Glomerular visceral epithelial cell (primary cell): Measurements from ENCODE around the gene GTF2H4.
"Not testable (repeated sequence)": the region's sequence is repeated elsewhere in the genome, so short reads cannot be mapped to it uniquely, and the experiment has no call there.

Experiments
- DNase-seq: peaks from one replicate; pipeline ENCODE4 v3.0.0-alpha.2; 2016; ENCODE audit errors: extremely low spot score

The GTF2H4 gene

DNA sequence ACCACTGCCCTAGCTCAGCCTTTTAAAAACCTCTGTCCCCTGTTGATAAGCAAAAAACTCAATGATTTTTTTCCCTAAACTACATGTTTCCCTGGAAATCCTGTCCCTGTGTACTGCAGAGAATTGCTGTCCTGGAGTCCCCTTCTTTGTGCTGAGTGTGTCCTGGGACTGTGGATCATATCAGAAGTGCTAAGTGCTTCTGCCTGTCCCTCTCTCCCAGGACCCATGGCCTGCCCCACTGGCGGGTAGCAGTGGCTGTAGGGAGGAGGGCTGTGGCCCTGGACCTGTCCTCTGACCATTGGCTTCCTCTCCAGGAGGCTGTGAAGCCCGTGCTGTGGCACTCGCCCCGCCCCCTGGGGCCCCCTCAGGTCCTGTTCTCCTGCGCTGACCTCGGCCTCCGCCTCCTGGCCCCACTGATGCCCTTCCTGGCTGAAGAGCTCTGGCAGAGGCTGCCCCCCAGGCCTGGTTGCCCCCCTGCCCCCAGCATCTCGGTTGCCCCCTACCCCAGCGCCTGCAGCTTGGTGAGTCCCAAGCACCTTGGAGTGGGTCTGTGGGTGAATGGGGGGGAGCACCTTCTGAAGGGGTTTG lies 16.1 kb downstream of the GTF2H4 start:
- DNase-seq: not testable (repeated sequence)

DNA sequence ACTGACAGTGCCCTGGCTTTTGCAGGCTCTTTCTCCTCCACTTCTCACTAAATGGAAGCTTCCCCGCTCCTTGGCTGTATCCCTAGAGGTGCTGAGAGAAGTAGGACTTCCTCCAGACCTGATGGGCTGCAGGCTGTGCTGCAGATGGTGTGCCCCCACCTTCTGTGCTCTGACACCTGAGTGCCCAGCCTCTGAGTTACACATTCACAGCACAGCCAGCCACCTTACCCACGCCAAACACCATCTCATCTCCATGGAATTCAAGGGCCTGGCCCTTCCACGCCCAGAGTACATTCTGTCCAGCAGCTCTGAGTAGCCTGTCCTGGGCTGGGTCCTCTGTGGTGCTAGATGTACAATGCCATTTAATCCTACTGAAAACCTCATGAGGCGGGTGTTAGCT lies 18.6 kb downstream of the GTF2H4 start:
- DNase-seq: peak; percentile 78

DNA sequence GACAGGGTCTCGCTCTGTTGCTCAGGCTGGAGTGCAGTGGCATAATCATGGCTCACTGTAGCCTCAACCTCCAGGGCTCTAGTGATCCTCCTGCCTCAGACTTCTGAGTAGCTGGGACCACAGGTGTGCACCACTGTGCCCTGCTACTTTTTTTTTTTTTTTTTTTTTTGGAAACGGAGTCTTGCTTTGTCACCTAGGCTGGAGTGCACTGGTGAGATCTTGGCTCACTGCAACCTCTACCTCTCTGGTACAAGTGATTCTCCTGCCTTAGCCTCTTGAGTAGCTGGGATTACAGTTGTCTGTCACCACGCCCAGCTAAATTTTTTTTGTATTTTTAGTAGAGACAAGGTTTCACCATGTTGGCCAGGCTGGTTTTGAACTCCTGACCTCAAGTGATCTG lies 19.1 kb downstream of the GTF2H4 start:
- not testable (repeated sequence) for DNase-seq

DNA sequence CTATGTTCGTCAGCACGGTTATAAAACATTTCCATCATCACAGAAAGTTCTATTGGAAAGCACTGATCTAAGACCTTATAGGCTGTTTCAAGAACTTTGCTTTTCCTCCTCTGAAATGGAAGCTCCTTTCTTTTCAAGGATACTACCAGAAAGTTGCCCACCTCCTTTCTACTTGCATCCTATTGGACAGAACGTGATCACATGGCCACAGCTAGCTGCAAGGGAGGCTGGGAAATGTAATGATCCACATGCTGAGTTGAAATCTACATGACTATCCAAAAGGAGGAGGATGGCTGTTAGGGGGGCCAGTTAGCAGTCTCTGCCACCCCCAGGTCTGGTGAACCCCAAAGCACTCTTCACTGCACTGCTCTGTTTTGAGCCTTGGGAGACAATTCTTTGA lies 20.7 kb downstream of the GTF2H4 start:
- DNase-seq: no peak

DNA sequence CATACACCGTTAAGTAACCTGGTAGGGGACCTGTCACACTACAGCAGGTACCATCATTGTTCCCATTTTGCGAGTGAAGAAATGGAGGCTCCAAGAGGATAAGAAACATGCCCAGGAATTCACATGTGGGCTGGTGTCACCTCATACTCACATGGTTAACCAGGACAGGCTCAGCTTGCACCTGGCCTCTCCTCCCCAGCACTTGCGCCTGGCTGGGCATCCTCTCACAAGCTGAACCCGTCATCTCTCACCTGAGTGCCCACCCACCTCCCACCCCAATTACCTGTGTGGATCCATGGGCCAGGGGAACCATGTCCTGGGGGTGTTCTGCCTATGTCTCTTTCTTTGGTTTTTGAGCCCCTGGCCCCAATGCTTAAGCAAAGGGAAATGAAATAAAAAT lies 22.5 kb downstream of the GTF2H4 start:
- no peak for DNase-seq

DNA sequence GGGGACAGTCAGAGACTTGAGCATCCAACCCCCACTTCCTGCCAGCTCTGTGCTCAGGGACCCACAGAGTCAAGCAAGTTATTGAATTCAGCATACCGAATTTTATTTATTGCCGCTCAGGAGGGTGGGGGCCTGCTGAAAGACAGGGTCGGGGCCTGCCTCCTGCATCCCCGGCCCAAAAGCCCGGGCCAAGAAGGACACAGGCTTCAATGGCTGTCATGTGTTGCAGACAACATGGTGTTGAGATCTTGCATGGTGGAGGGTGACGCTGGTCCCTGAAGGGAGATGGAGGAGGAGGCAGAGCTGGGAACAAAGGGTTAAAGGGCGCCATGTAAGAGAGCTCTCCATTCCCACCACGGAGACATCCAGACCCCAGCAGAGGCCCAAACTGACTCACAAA lies 23.3 kb downstream of the GTF2H4 start:
- DNase-seq: no peak

DNA sequence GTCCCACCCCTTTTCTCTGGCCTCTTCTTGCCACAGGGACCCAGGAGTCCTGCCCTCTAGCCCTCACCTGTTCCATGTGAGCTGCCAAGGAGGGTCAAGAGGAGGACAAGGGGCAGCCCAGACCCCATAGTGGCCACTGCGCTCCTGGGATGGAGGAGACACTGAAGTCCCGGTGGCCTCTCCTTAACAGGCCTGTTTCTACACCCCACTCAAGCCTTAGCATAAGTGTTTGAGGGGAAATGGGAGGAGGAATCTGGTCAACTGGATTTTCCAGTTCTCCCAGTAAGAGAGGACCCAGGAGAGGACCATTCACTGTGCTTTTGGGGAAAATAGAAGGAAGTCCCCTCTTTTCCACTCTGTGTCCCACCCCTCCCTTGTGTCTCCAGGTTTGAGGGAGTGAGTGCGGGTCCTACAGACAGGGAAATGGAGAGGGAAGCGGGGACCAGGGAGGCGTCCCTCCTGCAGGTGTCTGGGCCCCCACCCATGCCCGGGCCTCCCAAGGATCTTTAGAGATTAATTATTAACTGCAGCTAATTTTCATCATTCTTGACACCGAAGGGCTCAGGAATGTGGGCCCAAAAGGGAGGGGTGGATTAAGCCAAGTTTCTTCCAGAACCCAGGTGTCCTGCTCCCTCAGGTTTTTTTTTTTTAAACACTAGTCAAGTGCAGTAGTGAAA lies 24.1 kb downstream of the GTF2H4 start, which contains the start of gene SFTA2:
SFTA2 (minus strand) TSS at position 202 of the 677 bp plus-strand sequence; CDS start at position 128, 74 bp downstream.
- DNase-seq: peak; percentile 74

DNA sequence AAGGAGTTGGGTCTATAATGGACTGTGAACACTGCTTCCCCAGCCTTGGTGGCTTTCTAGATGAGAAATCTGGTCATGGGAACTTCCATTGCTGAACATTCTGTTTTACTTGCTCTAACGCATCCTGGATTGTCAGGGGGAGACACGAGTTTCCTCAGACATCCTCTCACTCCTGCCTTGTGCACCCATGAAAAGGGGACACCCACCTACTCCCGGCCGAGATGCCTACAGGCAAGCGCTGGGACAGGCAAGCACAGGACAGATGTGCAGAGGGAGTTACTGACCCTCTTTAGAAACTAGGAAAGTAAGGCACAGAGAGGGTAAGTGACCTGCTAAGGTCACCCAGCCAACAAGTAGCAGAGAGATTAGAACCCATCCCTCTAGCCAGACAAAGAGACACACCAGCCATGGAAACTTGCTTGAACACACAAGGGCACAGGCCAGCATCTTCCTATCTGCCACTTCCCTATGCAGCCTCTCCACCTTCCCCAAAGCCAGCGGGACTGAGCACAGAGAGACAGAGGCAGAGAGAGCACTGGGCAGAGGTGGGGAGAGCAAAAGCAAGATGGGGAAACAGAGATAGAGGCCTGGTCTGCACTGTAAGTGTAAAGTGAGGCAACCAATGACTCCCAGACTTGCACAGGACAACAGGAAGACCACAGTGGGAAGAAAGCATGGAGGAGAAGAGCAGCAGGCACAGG lies 24.8 kb downstream of the GTF2H4 start:
- DNase-seq: no peak

DNA sequence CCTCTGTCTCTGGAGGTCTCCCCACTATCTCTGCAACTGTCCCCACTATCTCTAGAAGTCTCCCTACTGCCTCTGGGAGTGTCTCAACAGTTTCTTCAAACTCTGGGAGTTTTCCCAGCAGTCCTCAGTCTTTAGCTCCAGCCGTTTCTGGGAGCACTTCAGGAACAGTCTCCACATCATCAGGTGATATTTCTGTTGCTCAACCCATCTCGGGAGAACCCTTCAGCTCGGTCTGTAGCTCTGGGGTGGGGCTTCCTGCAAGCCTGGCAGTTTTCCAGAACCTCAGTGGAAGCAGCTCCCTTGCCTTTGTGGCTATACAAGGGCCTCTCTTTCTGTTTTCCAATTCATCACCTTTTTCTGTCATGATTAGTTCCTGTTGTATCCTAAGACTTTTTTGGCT lies 27.0 kb downstream of the GTF2H4 start:
- DNase-seq: peak; percentile 44

DNA sequence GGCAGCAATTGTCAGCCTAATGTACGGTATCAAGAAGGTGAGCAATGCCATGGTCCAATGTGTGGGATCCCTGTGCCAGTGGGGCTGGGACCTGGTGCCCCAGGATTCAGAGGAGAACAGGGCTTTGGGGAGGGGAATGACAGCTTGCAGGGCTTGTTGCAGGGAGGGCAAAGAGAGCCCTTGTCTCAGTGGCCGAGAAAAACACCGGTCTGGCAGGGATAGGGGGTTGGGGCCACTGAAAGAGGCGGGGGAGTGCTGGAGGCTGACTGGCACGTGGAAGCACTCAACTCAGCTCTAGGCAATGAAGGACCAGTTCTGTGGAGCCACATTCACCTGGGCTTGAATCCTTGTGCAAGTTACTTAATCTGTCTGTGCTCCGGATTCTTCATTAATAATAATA lies 29.3 kb downstream of the GTF2H4 start:
- no peak for DNase-seq

DNA sequence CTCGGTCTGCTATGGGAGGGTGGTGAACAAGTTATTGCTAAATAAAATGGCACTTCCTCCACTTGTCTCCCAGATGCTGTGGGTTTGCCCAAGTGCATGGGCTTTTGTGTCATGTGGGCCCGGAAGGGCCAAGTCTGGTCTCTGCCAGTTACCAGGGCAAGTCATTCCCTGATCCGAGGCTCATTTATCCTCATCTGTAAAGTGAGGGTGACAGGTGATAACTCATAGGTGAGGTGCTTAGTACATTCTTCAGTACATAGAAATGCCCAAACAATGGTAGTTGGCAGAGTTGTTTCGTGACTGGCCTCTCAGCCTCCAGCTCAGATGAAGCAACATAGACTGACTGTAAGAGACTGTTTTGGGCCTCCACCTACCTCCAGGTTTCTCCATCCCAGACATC lies 30.7 kb downstream of the GTF2H4 start:
- DNase-seq: no peak

DNA sequence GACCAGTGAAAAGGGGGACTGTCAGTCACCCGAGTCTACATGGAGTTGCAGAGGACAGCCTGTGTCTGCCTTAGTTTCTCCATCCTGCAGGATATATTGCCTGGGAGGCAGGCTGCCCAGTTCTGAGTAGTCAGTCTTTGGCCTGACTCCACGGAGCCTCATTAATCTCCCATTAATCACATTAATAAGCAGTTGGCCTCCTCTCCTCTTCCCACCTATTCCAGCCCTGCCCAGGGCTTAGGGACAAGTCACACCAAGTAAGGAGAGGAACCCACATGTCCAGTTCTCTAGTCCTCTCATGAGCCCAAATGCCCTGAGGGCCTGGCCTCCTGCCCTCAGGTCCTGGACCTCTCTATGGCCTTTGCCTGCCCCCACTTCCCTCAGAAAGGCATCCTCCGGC lies 31.5 kb downstream of the GTF2H4 start:
- no peak for DNase-seq

DNA sequence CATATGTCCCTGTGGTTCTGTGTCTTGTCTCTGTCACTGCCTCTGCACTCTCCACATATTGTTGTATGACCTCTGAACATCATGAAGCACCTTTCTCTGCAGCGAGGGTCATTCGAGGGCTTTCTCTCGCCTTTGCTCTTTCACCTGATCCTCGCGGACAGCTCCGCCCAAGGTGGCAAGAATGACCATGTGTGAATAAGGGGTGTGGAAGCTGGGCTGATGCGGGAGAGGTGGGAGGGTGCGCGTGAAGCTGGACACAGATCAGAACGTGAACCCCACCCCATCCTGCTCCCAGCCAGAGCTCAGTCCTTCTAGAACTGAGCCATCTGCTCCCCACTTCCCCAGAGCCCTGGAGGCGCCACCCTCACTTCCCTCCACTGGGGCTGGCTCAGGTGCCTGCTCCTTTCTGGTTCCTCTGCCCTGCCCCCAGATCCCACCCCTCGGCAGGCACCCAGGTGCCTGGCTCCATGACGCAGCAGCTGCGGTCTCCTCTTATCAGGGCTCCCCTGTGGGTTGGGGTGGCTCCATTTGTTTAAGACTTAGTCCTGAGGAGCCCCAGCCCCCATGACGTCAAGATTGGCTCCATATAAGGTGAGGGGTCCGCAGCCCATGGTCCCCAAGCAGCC lies 32.5 kb downstream of the GTF2H4 start, which contains the start of gene MUCL3:
MUCL3 (plus strand) TSS at position 613 of the 626 bp plus-strand sequence. CDS start 27 bp downstream, outside the sequence.
- DNase-seq: no peak

DNA sequence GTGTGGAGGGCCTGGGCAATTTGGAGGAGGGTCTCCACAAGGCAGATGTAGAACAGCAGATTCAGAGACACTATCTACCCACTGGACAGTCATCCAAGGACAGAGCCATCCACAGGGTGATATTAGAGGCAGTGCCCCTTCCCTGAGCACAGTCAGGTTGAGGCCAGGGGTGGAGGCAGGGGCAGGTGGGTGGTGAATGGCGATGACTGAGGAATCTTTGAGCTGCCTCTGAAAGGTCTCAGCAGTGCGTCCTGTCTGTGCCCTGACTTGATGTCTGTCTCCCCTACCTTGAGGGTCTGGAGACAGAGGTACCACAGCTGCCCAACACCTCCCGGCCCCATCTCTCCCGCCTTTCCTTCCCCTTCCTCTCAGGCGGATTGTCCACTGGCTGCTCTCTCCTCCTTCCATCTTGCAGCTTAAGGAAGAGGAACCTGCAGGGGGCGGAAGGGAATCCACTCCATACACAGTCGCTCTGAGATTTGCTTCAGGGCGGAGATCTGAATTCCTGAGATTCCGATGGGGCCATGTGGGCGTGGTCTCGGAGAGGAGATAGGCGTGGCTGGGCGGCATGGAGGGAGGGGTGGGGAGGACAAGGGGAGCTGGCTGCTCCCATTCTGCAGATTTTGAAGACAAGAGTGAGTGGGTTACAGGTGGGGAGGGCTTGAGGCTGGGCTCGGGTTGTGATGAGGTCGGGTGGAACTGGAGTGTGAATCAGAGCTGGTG lies 34.5 kb downstream of the GTF2H4 start:
- DNase-seq: peak; percentile 87

DNA sequence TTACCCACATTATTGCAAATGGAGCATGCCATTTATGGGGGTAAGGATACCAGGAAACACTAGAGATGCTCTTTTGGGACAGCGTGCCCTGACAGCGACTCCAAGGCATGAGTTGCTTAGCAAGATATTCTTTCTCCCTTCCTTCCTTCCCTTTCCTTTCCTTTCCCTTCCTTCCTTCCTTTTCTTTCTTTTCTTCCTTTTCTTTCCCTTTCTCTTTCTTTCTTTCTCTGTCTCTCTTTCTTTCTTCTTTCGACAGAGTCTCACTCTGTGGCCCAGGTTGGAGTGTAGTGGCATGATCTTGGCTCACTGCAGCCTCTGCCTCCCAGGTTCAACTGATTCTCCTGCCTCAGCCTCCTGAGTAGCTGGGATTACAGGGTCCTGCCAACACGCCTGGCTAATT lies 36.0 kb downstream of the GTF2H4 start:
- no peak for DNase-seq

DNA sequence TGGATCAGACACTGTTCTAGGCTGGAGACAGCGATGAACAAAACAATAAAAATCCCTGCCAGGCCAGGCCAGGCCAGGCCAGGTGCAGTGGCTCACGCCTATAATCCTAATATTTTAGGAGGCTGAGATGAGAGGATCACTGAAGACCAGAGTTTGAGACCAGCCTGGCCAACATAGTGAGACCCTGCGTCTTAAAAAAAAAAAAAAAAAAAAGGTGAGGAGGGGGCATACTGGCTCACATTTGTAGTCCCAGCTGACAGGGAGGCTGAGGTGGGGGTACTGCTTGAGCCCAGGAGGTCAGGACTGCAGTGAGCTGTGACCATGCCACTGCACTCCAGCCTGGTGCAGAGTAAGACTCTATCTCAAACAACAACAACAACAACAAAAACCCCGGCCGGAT lies 37.3 kb downstream of the GTF2H4 start:
- DNase-seq: no peak

DNA sequence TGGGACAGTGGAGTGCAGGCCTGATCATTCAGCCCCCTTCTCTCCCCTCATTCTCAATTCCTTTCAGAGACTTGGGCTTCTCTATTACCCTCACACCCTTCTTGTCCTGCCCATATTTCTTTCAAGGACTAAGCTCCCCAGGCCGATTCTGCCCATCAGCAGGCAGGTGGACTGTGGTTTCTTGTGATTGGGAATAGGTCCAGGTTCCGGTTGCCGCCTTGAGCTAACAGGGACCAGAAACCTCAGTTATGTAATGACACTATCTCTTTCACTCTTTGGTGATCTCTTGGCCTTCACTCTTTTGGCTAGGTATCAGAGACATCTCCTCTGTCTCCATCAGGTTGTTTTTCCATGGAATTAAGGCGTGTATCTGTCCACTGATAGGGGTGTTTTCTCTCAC lies 39.2 kb downstream of the GTF2H4 start:
- DNase-seq: no peak

DNA sequence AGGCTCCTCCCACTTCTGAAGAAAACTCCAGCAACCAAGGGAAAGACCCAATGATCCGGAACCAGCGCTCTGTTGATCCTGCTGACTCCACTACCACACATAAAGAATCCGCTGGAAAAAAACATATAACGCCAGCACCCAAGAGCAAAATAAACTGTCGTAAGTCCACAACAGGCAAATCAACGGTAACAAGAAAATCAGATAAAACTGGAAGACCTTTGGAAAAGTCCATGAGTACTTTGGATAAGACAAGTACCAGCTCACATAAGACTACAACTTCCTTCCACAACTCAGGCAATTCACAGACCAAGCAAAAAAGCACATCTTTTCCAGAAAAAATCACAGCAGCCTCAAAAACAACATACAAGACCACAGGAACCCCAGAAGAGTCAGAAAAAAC lies 40.8 kb downstream of the GTF2H4 start:
- no peak for DNase-seq

DNA sequence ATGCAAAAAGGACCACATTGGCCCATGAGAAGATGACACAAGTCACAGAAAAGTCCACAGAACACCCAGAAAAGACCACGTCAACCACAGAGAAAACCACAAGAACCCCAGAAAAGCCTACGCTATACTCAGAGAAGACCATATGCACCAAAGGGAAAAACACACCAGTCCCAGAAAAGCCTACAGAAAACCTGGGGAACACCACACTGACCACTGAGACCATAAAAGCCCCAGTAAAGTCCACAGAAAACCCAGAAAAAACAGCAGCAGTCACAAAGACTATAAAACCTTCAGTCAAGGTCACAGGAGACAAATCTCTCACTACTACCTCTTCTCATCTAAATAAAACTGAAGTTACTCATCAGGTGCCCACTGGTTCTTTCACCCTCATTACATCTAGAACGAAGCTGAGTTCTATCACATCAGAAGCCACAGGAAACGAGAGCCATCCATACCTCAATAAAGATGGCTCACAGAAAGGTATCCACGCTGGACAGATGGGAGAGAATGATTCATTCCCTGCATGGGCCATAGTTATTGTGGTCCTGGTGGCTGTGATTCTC lies 44.0 kb downstream of the GTF2H4 start:
- no peak for DNase-seq

DNA sequence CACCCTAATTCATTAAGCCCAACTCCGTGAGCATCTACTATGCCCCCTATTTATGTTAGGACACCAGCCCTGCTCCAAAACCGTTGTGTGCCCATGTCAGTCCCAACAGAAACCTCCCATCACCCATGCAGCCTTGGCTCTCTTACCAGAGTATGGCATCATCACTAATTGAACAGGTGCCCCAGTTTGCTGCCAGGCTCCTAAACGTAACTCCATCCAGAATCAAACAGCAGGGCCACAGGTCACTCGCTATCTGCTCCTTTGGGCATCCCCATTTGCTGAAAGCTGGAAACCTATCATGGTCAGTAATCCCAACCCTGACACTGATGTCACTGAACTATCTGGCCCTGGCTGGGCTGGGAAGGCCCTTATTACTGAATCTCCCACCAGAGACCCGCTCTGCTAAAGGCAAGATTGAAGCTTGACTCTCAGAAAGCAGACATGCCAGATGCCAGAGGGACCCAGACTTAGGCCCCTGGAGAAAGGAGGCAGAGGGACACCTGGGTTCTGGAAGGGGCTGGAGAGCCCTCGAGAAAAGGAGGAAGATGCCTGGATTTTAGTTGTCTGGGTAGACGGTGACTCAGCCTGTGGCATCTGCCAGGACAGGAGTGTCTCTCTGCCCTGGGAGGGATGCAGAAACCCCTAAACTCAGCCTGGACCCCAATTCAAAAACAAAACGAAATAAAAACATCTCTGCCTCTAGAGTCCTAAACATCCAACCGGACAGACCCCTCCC lies 46.8 kb downstream of the GTF2H4 start:
- DNase-seq: no peak
